Measurements from ENCODE around the gene BEGAIN. TPM values are rescaled to one million over a fixed set of nuclear protein-coding genes. Genes with fewer than 3 reads are reported as not detected.

BEGAIN gene
- polyA plus RNA-seq, 4 donors = 1.2 to 3.9 (median 2.4) TPM

DNA sequence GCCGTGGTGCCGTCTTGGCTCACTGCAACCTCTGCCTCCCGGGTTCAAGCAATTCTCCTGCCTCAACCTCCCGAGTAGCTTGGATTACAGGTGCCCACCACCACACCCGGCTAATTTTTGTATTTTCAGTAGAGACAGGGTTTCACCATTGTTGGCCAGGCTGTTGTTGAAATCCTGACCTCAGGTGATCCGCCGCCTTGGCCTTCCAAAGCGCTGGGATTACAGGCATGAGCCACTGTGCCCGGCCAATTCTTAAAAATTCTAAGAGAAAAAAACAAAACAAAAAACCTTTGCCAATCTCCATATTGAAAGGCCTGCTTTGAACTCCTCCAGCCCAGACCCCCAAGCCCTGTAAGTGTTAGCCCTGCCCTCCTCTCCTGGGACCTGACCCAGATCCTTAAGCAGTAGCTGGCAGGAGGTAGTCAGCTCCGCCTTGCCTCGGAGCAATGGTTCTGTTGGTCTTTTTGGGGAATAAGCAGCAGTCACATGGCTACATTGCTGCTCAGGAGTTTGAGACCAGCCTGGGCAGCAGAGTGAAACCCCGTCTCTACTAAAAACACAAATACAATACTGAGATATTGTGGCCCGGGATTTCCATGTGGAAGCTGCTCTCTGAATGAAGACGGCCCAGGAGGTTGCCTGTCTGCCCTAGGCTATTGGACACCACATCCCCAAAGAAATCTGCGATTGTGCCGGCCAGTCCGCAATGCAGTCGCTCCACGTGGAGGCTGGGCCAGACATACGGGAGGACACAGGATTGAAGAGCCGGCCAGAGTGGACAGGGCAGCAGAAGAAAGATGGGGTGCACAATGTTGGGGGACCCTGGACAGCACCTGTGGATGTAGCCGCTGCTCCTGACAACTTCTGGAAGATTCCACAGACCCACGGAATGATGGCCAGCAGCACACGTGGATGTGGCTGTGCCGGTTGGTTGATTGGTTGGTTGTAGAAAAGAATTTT is 28.8 kb upstream of the BEGAIN start:
- no peak for DNase-seq (ENCODE audit: low read depth in 4 of 4, low spot score in 2 of 4)

DNA sequence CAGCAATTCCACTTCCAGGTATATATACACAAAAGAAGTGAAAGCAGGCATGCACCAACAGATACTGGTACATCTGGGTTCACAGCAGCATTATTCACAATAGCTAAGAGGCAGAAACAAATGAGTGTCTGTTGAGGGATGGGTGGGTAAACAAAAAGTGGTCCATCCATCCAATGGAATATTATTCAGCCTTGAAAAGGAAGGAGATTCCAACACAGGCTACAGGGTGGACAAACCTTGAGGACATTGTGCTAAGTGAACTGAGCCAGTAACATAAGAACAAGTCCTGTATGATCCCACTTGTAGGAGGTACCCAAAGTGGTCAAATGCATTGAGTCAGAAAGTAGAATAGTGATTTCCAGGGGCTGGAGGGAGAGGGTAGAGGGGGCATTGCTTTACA is 27.6 kb upstream of the BEGAIN start:
- no peak for DNase-seq (ENCODE audit: low read depth in 4 of 4, low spot score in 2 of 4)

DNA sequence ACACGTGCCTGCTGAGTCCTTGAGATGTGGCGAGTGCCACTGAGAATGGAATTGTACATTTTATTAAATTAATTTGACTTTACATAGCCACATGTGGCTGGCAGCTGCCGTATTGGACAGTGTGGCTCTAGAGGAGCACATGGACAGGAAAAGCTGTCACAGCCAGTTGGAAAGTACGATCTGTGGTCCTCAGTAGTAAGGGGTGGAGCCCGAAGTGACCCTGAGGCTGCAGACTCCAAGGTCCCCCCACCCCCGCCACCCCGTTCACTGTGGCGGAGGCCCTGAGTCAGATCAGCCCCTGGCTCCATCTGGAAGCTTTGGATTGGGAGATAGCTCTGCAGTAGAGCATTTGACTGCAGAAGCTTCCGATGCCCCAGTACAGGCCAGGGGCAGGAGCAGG is 25.8 kb upstream of the BEGAIN start:
- DNase-seq (ENCODE audit: low read depth in 4 of 4, low spot score in 2 of 4) = no peak

DNA sequence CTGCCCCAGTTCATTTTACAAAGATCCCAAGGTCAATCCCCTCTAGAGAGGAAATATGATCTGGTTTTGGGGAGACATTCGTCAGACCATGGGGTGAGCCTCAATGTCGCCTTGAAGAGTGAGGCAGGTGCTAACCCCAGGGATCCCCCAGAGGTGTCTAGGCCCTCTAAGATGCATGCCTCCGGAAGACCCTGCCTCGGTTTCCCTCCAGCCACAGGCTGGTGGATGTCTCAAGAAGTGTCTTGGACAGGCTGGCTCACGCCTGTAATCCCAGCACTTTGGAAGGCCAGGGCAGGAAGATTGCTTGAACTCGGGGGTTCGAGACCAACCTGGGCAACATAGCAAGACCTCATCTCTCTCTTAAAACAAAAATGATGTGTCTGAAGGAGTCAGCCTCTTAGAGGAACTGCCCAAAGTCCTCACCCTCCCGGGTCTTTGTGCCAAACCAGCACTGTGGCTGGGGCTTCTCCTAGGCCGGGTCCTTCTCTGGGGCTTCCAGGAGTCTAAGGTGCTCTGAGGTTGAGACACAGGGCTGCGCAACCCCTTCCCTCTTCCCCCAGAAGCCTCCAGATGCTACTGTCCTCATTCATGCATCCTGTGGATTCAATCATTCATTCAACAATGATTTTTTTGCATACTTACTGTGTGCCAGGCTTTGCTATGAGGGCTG is 24.7 kb upstream of the BEGAIN start:
- no peak for DNase-seq (ENCODE audit: low read depth in 4 of 4, low spot score in 2 of 4)

DNA sequence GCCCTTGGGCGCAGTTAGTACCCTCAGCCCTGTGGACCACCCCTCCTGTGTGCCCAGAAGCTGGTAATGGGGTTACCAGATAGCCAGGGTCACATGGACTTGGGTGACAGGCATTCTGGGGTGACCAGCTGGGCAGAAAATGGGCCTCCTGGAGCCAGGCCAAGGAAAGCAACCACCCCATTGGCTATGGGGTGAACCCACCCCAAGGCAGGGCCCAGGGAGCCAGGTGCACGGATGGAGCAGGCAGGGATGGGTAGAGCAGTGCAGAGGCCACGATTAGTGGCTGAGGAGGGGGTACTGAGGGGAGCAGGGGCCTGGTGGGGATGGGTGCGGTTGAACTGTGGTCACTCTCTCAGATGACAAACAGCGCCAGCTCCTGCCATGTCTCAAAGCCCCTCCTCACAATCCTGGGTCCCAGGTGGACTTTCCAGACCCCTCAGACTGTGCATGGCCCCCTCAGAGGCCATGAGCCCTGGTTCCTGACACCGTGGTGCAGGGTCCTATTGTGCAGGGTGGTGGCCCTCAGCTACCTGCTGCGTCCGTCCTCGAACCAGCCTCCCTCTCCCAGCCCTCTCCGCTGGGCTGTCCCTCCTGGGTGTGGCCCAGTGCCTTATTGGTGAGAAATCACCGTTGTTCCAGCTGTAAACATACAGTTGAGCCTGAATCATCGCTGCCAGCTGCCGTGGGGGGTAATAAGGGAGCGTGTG is 23.4 kb upstream of the BEGAIN start:
- DNase-seq (ENCODE audit: low read depth in 4 of 4, low spot score in 2 of 4) = no peak

DNA sequence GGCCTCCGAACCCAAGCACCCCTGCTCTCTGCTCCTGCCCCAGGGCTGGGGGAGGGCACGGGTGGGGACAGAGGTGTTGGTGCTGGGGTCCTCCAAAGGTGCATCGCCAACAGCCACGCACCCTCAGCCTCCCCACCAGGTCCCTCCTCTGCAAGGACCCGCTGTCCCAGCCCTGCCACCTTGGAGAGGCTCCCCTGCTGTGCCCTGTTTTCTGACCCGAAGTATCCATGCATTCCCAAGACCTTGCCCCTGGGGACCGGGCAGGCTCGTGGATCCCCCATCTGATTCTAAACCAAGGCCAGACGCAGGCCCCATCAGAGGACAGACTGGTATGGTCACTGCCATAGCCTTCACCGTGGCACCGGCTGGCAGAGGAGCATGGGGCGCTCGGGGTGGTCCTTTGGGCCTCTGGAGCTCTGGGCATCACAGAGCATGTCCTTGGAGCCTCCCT is 22.7 kb upstream of the BEGAIN start:
- no peak for DNase-seq (ENCODE audit: low read depth in 4 of 4, low spot score in 2 of 4)

DNA sequence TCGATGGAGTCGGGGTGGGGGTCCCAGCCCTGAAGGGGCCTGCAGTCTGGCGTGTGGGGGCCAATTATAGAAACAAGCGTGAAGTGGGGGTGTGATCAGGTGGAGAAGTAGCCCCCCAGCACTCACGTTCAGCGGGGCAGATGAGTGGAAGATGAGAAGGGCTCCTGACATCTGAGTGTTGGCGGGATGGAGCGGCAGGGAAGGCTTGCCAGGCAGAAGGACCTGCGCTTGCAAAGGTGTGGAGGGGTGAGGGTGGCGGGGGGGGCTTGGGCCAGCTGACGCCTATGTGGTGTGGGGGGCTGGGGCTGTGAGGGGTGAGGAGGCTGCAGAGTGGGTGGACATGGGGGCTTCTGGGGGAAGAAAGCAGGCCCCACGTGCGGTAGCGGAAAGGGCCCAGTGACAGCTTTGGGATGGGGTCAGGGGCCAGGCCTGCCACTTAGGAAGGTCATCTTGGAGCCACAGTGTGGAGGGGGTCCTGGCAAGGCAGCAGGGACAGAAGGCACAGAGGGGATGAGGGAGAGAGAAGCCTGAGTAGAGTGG is 22.2 kb upstream of the BEGAIN start:
- no peak for DNase-seq (ENCODE audit: low read depth in 4 of 4, low spot score in 2 of 4)

DNA sequence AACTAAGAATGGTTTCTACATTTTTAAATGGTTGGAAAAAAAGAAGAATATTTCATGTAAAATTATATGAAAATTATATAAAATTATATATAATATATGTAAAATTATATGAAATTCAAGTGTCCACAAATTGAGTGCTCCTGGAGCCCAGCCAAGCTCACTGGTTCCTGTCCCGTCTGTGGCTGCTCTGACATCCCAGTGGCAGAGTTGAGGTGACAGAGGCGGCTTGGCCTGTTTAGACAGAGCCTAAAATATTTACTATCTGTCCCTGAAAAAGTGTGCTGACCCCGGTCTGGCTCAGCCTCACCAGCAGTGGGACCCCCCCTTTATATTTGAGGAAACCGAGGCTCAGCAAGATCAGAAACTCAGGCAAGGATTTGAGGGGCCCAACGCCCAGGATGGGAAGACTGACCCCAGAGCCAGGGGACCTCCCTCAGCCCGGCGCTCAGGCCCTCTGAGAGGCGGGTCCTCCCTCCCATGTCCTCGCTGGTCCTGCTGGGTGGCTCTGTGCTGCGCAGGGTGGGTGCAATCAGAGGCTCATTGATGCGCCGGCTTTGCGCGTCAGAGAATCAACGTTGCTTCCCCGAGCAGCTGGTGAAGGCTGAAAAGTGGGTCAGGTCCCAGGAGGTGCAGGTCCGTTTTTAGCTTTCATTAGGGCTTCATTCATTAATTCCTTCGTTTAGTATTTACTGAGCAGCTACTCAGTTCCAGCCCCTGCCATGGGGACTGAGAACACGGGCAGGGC is 21.5 kb upstream of the BEGAIN start:
- DNase-seq (ENCODE audit: low read depth in 4 of 4, low spot score in 2 of 4) = no peak

DNA sequence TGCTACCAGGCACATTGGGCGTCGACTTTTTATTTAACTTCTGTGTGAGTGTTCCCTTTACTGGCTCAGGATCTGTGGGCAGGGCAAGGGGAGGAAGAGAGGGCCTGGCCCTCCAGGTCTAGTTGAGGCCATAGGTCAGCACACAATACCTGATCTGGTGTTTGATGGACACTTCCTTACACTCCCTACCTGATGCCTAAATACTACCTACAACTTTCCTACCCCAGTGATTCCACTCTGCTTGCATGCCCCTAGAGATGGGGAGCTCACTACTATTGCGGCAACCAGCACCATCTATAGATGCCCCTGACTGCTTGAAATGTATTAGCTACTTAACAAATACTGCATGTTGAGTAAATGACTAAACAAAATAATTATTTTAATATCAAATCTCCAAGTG is 20.8 kb upstream of the BEGAIN start:
- DNase-seq (ENCODE audit: low read depth in 4 of 4, low spot score in 2 of 4) = no peak

DNA sequence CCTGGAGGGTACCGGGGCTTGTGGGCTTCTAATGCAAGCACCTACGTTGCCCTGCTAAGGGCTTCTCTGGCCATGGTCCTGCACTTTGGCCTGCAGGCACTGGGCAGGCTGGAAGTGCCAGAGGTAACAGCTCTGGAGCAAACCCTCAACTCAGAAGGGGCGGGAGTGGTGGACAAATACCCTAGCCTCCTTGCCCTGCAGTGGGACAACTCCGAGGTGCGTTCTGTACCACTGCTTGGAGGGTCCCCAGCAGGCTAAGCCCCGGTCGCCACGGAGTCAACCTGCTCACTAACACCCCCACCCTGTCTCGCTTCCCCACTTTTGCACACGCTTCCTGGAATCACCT is 20.4 kb upstream of the BEGAIN start:
- DNase-seq (ENCODE audit: low read depth in 4 of 4, low spot score in 2 of 4) = no peak

DNA sequence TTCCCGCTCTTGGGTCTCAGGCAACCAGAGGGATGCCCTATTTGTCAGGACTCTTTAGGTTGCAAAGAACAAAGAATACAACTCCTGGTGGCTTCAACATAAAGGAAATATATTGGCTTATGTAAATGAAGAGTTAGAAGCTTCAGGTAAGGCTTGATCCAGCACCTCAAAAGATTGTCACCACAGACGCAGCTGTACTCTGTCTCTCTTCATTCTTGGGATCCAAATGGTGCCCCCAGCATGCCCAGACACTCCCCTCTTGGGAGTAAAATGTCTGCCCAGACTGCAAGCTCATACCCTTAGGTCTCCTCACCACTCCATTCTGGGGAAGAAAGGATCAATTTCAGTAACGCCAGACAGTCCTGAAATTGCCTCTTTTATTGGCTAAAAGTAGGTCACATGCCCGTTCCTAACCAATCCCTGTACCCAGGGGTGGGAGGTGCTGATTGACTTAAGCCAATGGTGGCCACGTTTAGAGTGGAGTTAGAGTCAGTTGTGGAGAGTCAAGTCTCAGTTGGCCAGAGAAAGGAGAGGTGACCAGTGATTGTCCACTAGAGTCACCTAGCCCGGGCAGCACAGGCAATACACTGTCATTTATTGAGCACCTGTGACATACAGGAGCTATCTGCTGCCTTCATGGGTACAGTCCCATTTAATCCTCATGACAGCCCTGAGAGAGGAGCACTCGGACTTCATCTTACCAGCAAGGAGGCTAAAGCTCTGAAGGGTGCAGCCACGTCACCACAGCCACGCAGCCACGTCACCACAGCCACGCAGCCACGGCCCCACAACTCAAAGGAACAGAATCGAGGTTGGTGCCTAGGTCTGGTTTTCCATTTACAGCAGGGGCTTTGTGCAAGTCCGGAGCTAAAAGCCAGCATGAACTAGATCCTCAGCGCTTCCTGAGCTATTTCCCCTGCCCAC is 19.7 kb upstream of the BEGAIN start:
- no peak for DNase-seq (ENCODE audit: low read depth in 4 of 4, low spot score in 2 of 4)

DNA sequence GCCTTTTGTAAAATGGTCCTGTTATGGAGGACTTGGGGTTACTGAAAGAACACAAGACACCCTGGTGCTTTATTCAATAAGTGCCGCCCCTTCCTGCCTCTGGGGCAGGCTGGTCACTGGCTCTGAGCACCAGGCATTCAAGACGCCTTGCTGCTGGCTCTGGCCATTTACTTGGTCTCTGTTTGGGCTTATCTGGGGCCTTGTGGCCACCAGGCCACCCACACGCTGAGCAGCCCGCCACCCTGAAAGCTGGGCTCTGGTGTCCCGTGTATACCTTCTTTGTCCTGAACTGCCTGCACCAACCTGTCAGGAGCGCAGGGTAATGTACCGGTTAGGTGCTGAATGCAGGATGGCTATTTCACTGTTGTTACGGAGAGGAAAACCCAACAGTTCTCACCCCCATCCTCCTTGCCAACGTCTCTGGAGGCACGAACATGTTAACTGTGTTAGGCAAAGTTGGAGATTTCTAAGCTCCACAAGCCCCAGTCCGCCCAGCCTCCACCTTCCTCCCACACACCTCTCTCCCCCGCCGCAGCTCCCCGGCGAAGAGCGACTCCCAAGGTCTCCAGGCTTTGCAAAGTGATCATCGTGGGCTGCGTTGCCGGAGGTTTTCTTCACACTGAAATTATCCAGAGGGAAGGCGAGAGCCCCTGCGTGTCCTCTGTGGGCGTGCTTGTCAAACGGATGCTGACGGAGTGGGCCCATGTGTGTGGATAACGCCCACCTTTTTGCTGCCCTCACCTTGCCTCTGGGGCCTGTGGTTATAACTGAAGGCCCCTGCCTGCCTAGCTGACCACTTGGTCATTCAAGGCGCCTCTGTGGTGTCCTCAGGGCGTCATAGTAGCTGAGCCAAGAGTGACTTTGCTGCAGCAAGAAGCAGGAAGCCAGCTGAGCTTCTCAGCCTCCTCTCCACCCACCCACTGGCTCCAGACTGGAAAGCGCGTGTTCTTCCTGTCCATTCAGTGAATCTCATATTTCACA is 18.8 kb upstream of the BEGAIN start:
- no peak for DNase-seq (ENCODE audit: low read depth in 4 of 4, low spot score in 2 of 4)

DNA sequence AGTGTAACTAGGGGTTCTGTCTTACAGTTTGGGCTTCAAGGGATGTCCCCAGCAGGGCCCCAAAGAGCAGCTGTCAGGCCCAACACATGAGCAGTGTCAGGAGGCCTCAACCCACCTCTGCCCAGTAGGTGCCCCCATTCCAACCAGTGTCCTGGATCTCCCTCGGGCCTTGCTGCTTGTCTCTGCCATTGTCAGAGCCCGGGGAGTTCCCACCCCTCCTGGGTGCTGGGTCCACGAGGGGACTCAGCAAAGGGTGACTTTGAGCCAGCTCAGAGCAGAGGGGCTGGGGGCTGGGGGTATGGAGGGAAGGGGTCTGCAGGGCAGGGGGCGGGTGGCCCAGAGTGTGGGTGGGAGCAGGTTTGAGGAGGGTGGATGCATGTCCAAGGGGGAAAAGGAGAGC is 18.0 kb upstream of the BEGAIN start:
- no peak for DNase-seq (ENCODE audit: low read depth in 4 of 4, low spot score in 2 of 4)

DNA sequence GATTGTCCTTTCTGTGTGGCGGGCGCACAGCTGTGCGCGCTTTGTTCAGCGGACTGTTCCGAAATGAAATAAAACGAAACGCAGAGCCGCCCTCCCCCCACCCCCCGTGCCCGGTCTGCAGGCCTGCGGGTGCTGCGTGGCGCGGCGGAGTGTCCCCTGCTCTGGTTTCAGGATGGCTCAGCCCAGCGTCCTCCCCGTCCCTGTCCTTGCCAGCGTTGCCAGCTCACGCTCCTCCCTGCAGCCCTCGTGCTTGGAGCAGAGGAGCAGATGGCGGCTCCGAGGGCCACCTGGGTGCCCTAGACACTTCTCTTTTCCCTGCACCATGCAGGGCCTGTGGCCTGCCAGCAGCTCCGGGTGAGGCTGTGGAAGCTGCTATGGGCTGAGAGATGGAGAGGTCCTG is 17.5 kb upstream of the BEGAIN start:
- no peak for DNase-seq (ENCODE audit: low read depth in 4 of 4, low spot score in 2 of 4)

DNA sequence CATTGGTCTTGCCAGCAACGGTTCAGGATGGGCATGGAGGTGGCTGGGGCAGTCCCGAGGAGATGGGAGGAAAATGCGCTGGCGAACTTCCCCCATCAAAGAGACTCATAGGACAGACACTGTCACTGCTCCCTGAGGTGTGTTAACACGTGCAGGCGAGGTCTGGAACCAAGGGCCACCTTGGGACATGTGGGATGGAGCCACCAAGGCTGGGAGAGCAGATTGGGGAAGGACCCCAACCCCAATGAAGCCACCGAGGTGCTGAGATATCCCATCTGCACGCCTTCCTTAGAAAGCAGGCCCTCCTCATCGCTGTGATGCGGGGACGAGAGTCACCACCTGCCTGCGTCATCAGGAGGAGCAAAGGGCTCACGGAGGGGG is 16.9 kb upstream of the BEGAIN start:
- DNase-seq (ENCODE audit: low read depth in 4 of 4, low spot score in 2 of 4) = no peak

DNA sequence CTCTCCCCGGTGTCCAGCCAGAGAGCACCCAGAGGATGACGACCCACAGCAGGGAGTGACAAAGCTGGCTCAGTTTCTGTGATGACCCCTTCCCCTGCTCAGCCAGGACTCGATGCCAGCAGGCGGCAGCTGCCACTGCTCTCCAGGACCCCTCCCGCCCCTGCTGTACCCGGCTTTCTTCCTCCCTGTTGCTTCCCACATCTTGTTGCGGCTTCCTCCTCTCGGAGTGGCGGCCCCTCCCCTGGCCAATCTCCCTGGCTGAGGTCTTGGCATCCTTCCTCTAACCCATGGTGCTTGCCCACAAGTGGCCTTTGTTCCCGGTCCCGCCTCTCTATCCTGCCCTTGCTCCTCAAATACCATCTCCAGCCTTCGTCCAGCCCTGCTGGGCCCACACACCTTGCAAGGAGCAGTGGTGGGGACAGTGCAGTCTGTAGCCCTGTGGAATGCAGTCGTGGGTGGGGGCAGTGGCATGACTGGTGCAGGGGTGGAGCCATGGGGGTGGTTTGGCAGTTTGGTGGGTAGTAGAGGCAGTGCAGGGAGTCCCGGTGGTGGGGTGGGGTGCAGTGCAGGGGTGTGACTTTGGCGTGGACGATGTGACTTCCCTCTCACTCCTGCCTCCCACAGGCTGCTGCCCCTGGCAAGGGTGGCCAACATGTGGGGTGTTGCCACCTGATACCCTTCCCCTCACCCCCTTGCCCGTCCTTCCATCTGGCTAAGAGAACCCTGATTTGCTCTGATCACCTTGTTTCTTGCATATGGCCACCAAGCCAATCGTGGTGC is 16.3 kb upstream of the BEGAIN start:
- no peak for DNase-seq (ENCODE audit: low read depth in 4 of 4, low spot score in 2 of 4)

DNA sequence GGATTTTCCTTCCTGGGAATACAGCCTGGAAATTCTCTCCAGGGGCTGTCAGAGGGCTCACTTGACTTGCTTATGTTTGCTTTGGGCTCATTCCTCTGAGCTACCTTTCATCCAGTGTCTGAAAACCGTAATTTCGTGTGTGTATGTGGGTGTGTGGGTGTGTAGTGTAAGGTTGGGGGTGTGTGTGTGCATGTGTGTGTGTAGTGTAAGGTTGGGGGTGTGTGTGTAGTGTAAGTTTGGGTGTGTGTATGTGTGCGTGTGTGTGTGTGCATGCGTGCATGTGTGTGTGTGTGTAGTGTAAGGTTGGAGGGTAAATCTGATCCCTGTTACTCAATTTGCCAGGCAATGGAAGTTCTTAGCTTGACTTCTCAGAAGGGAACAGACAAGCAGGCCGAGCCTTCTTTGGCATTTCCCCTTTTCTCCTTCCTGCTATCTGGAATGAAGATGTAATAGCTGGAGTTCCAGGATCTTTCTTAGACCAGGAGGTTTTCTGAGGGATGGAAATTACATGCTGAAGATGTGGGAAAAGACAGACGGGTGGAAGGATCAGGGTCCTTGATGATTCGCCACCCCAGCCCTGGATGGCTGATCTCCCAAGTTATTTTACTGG is 15.5 kb upstream of the BEGAIN start:
- no peak for DNase-seq (ENCODE audit: low read depth in 4 of 4, low spot score in 2 of 4)
